ENCODE data around the gene IFIT3. TPM values are rescaled to one million over a fixed set of nuclear protein-coding genes. Genes with fewer than 3 reads are reported as not detected.

Gene IFIT3
- total RNA-seq, 3 donors from 2014 or later: 2.1 to 3.9 (median 3.4) TPM

- ATAC-seq (no peak), DNase-seq (no peak)
- peaks cover 76% of the 10 kb centered on the region for H3K4me1 Mint-ChIP-seq (ENCODE audit: low read depth)
- no peaks in the 10 kb centered on the region for H3K27me3 Mint-ChIP-seq (ENCODE audit: low read depth)
- peaks cover 23% of the 10 kb centered on the region for H3K36me3 Mint-ChIP-seq (ENCODE audit: insufficient read depth)
- peak overlapping the region; percentile 35 for H3K4me3 Mint-ChIP-seq
- no peaks in the 10 kb centered on the region for H3K9me3 Mint-ChIP-seq
Measured at GRCh38 chr10:89335226-89335625, 7.4 kb downstream of the IFIT3 start.

GRCh38 chr10:89336241-89336640, 8.4 kb downstream of the IFIT3 start:
- no peak for ATAC-seq
- Mint-ChIP-seq H3K36me3 (ENCODE audit: insufficient read depth) (peaks cover 28% of the 10 kb centered on the region), H3K27me3 (ENCODE audit: low read depth) (no peaks in the 10 kb centered on the region), H3K9me3 (no peaks in the 10 kb centered on the region), H3K4me3 (no peak overlapping the region), H3K4me1 (ENCODE audit: low read depth) (peaks cover 66% of the 10 kb centered on the region)
- DNase-seq: no peak

- Mint-ChIP-seq H3K27me3 (ENCODE audit: low read depth) (no peaks in the 10 kb centered on the region), H3K36me3 (ENCODE audit: insufficient read depth) (peaks cover 31% of the 10 kb centered on the region), H3K4me1 (ENCODE audit: low read depth) (peaks cover 54% of the 10 kb centered on the region), H3K9me3 (no peaks in the 10 kb centered on the region), H3K4me3 (no peak overlapping the region)
- ATAC-seq: peak; percentile 36 to 39
- DNase-seq: peak; percentile 36
Measured at GRCh38 chr10:89337484-89337883, 9.7 kb downstream of the IFIT3 start.

DNA sequence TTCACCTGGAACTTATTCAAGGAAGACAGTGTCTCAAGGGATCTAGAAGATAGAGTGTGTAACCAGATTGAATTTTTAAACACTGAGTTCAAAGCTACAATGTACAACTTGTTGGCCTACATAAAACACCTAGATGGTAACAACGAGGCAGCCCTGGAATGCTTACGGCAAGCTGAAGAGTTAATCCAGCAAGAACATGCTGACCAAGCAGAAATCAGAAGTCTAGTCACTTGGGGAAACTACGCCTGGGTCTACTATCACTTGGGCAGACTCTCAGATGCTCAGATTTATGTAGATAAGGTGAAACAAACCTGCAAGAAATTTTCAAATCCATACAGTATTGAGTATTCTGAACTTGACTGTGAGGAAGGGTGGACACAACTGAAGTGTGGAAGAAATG, 10.9 kb downstream of the IFIT3 start:
- Mint-ChIP-seq H3K36me3 (ENCODE audit: insufficient read depth) (peaks cover 35% of the 10 kb centered on the region), H3K4me1 (ENCODE audit: low read depth) (peaks cover 42% of the 10 kb centered on the region)
- DNase-seq: no peak

GRCh38 chr10:89339875-89340274, 12.1 kb downstream of the IFIT3 start:
- Mint-ChIP-seq H3K4me3 (no peak overlapping the region), H3K36me3 (ENCODE audit: insufficient read depth) (peaks cover 35% of the 10 kb centered on the region), H3K9me3 (no peaks in the 10 kb centered on the region), H3K27me3 (ENCODE audit: low read depth) (no peaks in the 10 kb centered on the region), H3K4me1 (ENCODE audit: low read depth) (peaks cover 32% of the 10 kb centered on the region)
- DNase-seq (no peak), ATAC-seq (no peak)

More for the DNA sequence above, 10.9 kb downstream of the IFIT3 start:
- ATAC-seq: no peak
- H3K9me3 Mint-ChIP-seq: no peaks in the 10 kb centered on the region
- no peaks in the 10 kb centered on the region for H3K27me3 Mint-ChIP-seq (ENCODE audit: low read depth)
- no peak overlapping the region for H3K4me3 Mint-ChIP-seq

- Mint-ChIP-seq H3K4me3 (no peak overlapping the region), H3K36me3 (ENCODE audit: insufficient read depth) (peaks cover 35% of the 10 kb centered on the region), H3K4me1 (ENCODE audit: low read depth) (peaks cover 17% of the 10 kb centered on the region), H3K27me3 (ENCODE audit: low read depth) (no peaks in the 10 kb centered on the region), H3K9me3 (no peaks in the 10 kb centered on the region)
- DNase-seq: no peak
- no peak for ATAC-seq
Measured at GRCh38 chr10:89341649-89342048, 13.9 kb downstream of the IFIT3 start.

DNA sequence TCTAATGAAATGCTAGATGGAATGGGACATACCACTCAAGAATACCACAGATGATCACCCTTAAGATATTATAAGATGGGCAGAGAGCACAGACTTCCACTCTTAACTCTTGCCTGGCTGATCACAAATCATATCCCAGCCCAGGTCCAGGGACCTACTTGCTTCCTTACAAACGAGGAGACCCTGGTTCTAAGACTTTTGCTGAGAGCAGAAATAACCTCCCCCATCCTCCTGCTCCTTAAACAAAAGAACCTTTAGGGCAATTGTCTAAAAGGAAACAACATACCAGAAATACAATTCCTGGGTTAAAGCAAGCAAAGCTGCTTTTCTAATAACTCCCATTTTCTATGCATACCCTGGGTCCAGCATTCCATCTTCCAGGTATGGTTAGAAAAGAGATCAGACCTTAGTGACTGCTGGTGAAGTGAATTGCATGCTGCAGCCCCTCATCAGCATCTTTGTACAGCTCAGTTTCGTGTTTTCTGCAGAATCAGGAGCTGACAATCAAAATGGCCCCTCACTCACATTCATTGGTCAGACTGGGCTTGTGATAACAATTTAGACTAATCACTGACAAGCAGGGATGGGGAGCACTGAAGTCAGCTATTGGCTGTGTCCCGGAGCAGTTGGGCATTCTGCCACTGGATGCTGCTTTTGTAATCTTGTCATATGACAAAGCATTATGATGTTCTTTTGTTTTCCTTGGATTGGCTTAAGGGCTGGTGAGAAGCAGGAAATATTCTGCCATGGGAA, 14.6 kb downstream of the IFIT3 start:
- Mint-ChIP-seq H3K4me3 (no peak overlapping the region), H3K27me3 (ENCODE audit: low read depth) (no peaks in the 10 kb centered on the region), H3K36me3 (ENCODE audit: insufficient read depth) (peaks cover 30% of the 10 kb centered on the region), H3K4me1 (ENCODE audit: low read depth) (peaks cover 10% of the 10 kb centered on the region), H3K9me3 (no peaks in the 10 kb centered on the region)
- ATAC-seq: no peak
- no peak for DNase-seq

GRCh38 chr10:89343089-89343767, 15.4 kb downstream of the IFIT3 start:
- H3K4me3 Mint-ChIP-seq: no peak overlapping the region
- DNase-seq (no peak), ATAC-seq (no peak)
- H3K4me1 Mint-ChIP-seq (ENCODE audit: low read depth): peaks cover 12% of the 10 kb centered on the region
- H3K36me3 Mint-ChIP-seq (ENCODE audit: insufficient read depth): peaks cover 30% of the 10 kb centered on the region
- no peaks in the 10 kb centered on the region for H3K9me3 Mint-ChIP-seq
- H3K27me3 Mint-ChIP-seq (ENCODE audit: low read depth): no peaks in the 10 kb centered on the region

DNA sequence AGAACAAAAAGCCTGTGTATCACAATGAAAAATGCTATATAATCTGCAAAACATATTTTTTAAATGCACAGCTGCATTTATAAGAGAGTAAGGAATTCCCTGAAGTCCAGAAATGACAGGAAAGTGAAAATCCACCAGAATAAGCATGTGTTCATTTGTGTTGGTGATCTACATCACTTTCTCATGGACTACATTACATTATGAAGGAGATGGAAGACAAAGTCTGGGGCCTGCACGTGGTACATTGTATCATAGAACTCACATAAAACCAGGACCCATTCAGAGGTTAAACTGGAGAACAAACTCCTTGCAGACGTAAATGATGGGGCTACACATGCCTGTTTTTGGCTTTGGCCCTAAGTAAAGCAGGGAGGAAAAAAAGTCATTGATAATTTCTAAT, 16.4 kb downstream of the IFIT3 start:
- Mint-ChIP-seq H3K9me3 (no peaks in the 10 kb centered on the region), H3K36me3 (ENCODE audit: insufficient read depth) (peaks cover 21% of the 10 kb centered on the region), H3K27me3 (ENCODE audit: low read depth) (no peaks in the 10 kb centered on the region), H3K4me1 (ENCODE audit: low read depth) (peaks cover 15% of the 10 kb centered on the region), H3K4me3 (no peak overlapping the region)
- no peak for ATAC-seq
- DNase-seq: no peak

DNA sequence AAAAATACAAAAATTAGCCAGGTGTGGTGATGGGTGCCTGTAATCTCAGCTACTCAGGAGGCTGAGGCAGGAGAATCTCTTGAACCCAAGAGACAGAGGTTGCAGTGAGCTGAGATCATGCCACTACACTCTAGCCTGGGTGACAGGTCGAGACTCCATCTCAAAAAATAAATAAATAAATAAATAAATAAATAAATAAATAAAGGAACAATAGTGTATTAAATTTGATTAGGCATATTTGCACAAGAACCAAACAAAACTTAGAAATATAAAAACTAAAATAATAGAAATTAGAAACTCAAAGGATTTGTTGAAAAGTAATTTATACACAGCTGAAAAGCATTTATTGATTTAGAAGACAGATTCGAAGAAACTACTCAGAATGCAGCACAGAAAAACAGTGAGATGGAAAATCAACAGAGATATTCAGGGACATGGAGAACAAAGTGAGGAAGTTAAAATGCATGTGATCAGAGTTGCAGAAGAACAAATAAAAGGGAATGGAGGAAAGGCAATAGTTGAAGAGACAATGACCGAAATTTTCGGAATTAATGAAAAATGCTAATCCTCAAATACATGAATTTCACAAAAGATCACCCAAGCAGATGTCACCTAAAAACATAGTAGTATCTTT, 17.7 kb downstream of the IFIT3 start:
- Mint-ChIP-seq H3K27me3 (ENCODE audit: low read depth) (no peaks in the 10 kb centered on the region), H3K4me3 (no peak overlapping the region), H3K4me1 (ENCODE audit: low read depth) (peaks cover 16% of the 10 kb centered on the region), H3K36me3 (ENCODE audit: insufficient read depth) (peaks cover 13% of the 10 kb centered on the region), H3K9me3 (no peaks in the 10 kb centered on the region)
- DNase-seq (no peak), ATAC-seq (no peak)

GRCh38 chr10:89346405-89347254, 18.8 kb downstream of the IFIT3 start:
- Mint-ChIP-seq H3K27me3 (ENCODE audit: low read depth) (peaks cover under 1% of the 10 kb centered on the region), H3K36me3 (ENCODE audit: insufficient read depth) (peaks cover 7% of the 10 kb centered on the region), H3K4me1 (ENCODE audit: low read depth) (peaks cover 27% of the 10 kb centered on the region), H3K4me3 (no peak overlapping the region), H3K9me3 (no peaks in the 10 kb centered on the region)
- ATAC-seq (no peak), DNase-seq (no peak)

GRCh38 chr10:89347701-89348457, 20.1 kb downstream of the IFIT3 start:
- Mint-ChIP-seq H3K9me3 (no peaks in the 10 kb centered on the region), H3K4me3 (no peak overlapping the region), H3K36me3 (ENCODE audit: insufficient read depth) (no peaks in the 10 kb centered on the region), H3K27me3 (ENCODE audit: low read depth) (peaks cover 7% of the 10 kb centered on the region), H3K4me1 (ENCODE audit: low read depth) (peaks cover 35% of the 10 kb centered on the region)
- DNase-seq (no peak), ATAC-seq (no peak)

DNA sequence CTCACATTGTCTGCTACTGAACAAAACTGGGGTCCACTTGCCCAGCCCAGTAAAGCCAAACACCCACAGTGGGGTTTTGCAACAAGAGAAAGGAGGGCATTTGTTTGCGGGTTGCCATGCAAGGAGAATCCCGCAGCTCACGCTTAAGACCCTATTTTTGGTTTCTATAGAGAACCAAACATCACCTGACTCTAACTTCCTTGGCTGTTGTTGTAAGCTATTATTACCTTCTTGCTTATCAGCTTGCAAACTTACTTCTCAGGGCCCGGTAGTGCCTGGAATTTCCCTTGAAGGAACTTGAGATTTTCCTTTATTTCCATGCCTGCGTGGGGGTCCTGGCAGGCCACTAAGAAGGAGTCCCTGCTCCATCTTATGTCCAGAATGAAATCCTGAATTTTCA, 20.7 kb downstream of the IFIT3 start:
- no peaks in the 10 kb centered on the region for H3K9me3 Mint-ChIP-seq
- peaks cover 7% of the 10 kb centered on the region for H3K27me3 Mint-ChIP-seq (ENCODE audit: low read depth)
- no peak for DNase-seq
- H3K36me3 Mint-ChIP-seq (ENCODE audit: insufficient read depth): no peaks in the 10 kb centered on the region
- H3K4me3 Mint-ChIP-seq: no peak overlapping the region
- ATAC-seq: no peak
- peaks cover 35% of the 10 kb centered on the region for H3K4me1 Mint-ChIP-seq (ENCODE audit: low read depth)

Measured in activated T-cell treated with anti-CD3 and anti-CD28 coated beads, Interleukin-2, amount 50 U/mL, for 4 hours (primary cell).